Loucy (cell line): ENCODE results near the gene POLR2H.

Experiments
- CTCF ChIP-seq: fragments of 200-600 bp; sonication (generic); conservative IDR thresholded peaks from 2 replicates; pipeline ENCODE4 v1.5.1; 2014; ENCODE audit warnings: mild to moderate bottlenecking, antibody characterized with exemption, low read length
- EZH2phosphoT487 ChIP-seq: fragments of 200-600 bp; IDR thresholded peaks from 2 replicates; pipeline ENCODE4 v1.6.1; 2018; ENCODE audit warnings: antibody characterized with exemption, mild to moderate bottlenecking, moderate library complexity, borderline replicate concordance

DNA sequence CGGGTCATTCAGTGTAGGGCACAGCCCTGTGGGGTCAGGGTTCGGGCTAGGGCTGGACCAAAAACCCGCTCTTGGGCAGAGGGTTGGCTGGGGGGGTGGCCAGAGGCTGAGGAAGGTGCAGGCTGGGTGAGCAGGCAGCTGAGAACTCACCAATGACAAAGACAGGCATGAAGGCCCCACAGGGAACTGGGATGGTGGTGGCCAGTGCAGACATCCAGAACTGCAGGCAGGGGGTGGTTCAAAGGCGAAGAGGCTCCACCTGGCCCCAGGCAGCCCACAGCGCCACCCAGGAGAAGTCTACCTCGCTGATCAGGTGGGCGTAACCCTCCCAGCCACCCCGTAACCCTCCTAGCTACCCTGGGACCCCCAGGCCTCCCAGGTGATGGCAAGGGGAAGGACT lies 6.8 kb upstream of the POLR2H start:
- TF ChIP-seq CTCF (no peak), EZH2phosphoT487 (no peak)
